NCI-H510A (cell line): ENCODE data around the gene FKBP10.
"Not testable (repeated sequence)": the region's sequence is repeated elsewhere in the genome, so short reads cannot be mapped to it uniquely, and the experiment has no call there.

Experiments
- DNase-seq: peaks from one replicate; lab custom pipeline; 2025; lab: John Stamatoyannopoulos, UW

Gene FKBP10, protein sequence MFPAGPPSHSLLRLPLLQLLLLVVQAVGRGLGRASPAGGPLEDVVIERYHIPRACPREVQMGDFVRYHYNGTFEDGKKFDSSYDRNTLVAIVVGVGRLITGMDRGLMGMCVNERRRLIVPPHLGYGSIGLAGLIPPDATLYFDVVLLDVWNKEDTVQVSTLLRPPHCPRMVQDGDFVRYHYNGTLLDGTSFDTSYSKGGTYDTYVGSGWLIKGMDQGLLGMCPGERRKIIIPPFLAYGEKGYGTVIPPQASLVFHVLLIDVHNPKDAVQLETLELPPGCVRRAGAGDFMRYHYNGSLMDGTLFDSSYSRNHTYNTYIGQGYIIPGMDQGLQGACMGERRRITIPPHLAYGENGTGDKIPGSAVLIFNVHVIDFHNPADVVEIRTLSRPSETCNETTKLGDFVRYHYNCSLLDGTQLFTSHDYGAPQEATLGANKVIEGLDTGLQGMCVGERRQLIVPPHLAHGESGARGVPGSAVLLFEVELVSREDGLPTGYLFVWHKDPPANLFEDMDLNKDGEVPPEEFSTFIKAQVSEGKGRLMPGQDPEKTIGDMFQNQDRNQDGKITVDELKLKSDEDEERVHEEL

DNA sequence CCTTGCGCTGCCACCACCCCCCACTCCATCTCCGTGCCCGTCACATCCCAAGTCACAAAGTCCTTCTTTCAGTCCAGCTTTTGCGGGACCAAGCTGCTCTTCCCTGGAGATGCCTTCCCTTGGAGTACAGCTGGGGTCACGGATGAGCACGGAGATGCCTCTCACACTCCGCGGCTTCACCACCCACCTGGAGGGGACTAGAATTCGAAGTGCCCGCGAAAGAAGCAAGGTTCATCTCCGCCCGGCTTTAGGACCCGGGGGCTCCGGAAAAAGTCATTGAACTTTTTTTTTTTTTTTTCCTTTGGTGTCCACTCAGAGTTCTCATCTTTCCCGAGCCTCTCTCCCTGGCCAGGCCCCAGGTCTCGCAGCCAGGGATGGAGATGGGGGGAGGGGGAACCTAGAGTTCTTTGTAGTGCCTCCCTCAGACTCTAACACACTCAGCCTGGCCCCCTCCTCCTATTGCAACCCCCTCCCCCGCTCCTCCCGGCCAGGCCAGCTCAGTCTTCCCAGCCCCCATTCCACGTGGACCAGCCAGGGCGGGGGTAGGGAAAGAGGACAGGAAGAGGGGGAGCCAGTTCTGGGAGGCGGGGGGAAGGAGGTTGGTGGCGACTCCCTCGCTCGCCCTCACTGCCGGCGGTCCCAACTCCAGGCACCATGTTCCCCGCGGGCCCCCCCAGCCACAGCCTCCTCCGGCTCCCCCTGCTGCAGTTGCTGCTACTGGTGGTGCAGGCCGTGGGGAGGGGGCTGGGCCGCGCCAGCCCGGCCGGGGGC lies at the start of gene FKBP10:
TSS of gene FKBP10 (plus strand) at position 624 of the 771 bp plus-strand sequence. CDS start at position 655, 31 bp downstream.
- DNase-seq, result peak; percentile 89

DNA sequence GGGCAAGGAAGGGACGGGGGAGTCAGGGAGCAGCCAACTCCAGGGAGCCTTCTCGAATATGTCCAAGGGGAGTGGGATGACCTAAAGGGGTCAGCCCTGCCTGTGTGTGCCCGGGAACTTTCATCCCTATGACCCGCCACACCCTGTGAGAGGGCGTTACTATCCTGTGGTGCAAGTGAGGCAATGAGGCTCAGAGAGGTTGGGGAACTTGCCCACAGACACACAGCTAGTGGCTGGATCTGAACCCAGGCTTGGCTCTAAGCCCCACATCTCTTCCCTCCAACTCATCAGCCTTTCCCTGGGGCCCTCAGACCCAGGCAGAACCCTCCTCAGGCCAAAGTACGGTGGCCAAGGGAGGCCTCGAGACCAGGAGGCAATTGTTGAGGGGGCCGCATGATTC lies 49.5 kb upstream of the FKBP10 start:
- no peak for DNase-seq

DNA sequence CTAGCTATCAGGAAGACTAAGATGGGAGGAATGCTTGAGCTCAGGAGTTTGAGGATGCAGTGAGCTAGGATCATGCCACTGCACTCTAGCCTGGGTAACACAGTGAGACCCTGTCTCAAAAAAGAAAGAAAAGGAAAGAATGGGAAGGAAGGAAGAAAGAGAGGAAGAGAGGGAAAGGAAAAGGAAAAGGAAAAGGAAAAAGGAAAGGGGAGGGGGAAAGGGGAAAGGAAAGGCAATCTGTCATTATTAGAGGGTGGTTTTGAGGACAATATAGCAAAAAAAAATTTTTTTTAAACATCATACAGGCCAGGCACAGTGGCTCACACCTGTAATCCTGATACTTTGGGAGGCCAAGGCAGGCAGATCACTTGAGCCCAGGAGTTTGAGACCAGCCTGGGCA lies 46.7 kb upstream of the FKBP10 start:
- DNase-seq, result no peak

DNA sequence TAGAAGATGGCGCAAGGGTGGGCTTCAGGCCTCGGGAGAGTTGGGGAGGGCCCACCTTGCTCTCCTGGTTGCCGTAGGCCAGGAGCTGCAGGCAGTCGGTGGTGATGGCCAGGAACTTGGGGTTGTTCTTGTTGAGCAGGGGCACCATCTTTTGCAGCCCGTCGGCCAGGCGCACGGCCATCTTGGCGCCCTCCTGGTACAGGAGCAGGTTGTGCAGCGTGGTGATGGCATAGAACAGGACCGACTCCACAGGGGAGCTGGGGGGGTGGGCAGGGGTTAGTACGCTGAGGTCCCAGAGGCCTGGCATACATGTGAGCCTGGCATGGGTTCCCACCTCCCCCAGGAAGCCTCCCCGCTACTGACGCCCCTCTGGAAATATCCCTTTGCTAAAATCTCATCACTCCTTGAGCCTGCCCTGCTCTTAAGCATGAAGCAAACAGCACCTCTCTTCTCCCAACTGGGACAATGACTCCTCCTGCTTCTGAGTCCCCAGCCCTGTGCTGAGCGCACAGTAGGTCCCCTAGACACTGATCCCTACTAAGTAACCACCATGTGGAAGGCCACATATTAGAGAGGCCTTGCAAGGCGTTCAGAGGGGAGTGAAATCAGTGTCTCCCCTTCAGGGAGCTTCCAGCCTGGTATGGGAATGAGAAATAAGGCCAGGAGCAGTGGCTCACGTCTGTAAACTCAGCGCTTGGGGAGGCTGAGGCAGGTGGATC lies 45.3 kb upstream of the FKBP10 start:
- no peak for DNase-seq

DNA sequence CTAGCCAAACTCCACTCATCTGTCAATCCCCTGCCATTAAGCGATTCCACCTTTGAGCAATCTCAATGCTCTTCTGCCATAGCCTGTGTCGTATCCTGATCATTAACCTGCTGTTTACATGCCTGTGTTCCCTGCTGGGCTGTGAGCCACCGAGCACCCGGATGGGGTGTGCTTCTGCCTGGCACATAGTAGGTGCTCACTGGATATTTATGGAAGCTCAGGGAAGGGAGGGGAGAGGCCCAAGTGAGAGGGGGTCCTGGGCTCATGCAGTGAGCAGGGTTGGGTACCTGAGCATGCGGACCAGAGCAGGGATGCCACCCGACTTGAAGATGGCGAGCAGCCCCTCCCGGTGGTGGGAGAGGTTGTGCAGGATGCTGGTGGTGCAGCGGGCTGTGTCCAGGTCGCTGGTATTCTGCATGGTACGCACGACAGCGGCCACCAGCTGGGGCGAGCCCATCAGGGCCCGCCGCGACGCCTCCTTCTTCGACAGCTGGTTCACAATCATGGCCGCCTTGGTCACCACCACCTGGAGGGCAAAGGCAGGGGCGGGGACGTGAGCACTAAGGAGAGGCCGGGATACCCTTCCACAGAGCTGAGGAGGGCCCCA lies 44.0 kb upstream of the FKBP10 start:
- DNase-seq, result no peak

DNA sequence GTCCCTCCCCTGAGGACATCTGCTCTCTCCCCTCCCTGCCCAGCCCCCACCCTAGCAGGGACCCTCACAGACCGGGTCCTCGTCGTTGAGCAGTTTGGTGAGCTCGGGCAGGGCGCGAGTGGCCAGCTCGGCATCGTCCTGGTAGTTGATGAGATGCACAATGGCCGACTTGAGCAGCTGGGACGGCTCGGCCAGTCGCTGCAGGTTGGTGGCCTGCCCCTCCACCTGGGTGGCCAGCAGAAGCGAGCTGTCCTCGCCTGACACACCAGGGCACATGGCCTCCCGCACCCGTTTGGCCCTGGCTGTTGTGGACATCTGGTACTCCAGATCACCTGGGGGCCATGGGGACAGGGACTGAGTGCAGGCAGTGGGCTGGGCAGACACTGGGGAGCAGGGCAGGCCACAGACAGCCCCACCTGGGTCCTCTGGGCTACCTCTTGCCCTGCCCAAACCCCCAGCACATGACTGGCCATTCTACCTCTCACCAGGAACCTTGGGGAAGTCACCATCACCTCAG lies 43.4 kb upstream of the FKBP10 start:
- no peak for DNase-seq

DNA sequence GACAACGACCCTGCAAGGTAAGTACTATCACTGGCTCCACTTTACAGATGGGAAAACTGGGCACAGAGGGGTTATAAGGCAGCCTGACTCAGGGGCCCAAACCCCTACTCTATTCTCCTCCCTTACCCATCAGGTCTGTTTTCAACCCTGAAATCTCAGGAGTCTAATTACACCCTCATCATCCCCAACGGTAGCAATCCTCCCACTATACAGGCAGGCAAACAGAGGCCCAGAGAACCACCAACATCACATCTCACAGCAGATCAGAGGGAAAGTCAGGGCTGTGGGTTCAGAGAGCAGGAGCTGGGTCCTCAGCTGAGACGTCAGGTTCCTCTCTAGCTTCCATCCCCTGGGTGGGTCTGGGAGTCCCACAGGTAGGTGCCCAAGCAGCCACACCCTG lies 42.8 kb upstream of the FKBP10 start:
- no peak for DNase-seq

DNA sequence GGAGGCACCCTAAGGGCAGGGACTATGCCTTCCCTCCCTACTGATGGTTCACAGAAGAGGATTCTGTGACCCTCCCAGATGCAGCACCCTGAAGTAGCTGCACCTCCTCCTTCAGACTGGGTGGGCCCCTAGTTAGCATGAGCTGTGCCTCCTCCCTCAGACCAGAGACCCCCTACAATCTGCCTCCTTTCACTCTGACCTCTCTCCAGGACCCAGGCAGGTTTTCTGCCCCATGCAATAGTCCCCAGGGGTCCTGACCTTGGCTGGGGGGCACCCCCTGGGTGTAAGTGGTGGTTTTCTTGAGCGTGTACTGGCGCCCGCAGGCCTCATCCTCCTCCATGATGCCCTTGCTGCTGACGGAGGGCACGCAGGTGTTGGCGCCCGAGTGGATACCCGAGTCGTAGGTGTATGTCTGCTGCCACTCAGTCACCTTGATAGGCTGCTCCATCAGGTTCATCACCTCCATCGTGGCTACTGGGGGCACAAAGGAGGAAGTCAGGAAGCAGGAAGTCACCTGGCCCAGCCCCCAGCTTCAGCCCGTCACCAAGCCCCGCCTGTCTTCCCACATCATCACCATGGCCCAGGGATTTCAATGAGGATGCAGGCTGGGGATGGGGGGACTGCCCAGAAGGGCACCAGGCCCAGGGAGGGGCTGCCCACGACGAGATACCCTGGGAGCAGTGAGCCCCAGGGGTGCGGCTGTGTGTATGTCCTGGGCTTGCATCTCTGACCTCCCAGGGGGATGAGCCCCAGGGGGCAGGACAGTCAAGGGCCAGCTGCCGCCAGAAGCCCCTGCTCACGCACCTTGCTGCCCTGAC lies 41.2 kb upstream of the FKBP10 start:
- no peak for DNase-seq

DNA sequence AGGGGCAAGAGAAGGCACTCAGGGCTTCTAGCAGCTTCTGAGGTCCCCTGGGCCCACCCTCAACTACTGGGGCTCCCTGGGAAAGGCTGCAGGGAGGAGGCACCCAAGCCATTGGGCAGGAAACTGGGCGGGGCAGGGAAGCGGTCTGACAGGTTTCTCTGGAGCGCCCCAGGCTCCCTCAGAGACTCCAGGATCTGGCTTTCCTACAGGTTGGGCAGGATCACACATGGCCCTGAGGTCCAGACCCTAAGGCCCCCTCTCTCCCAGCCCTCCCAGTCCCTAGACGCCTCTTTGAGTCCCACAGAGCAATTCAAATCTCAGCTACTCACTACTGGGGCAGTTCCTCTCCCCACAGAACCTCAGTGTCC lies 40.6 kb upstream of the FKBP10 start:
- DNase-seq, result peak; percentile 65

DNA sequence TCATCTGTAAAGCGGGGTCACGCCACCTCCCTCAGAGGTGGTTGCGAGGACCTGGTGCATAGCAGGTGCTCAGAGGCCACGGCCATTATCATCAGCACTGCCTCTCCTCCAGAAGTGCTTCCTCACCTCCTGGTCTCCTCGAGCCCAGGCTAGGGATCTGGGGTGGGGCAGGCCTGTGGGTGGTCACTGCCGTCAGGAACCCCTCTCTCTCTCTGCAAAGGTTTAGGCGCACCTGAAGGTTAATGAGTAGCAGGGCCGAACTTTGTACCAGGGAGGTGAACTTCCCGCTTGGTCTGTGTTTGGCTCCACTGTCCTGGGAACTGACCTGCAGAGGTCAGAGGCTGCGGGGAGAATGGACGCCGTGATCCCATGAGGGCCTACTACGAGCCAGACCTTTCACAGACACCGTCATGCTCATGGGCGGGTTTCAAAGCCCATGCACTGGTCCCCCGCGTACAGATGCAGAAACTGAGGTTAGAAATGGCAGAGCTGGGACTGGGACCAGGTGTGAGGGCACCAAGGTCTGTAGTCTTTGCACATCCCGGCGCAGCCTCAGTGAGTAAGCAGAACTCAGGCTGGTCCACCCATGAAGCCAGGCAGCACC lies 40.1 kb upstream of the FKBP10 start:
- no peak for DNase-seq

DNA sequence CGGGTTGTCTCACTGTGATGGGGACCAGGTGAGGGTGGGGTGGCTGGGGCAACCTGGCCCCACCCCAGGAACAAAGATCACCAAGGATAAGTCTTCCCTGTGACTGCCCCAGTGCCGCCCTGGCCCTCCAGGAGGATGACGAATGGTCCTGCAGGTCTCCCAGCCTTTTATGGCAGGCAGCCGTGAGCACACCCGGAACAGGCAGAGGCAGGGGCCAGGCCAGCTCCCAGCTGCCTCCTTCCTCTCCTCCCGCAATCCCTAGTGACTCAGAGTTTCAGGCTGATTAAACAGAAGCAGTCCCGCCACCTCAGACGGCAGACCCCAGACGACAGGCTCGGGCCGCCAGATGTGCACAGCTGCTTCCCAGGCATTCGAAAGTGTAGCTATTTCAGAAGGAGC lies 39.6 kb upstream of the FKBP10 start:
- peak; percentile 65 for DNase-seq

DNA sequence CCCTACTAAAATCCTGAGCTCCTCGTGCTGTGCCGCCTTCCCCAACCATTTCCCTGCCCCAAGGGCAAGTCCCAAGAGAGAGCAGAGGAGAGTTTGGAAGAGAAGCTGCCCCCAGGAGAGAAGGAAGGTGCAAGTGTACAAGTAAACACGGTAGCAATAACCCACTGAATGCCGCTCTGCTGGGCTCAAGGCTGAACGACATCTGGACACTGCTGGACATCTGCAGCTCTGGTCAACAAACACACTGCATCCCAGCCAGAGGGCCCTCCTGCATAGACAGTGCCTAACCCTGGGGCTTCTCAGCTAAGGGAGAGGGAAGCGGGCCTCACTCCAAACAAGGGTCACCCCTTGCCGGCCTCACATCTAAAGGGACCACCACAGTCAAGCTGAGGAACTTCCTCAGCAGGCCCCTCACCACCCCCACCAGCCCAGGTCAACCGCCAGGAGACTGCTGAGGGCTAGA lies 39.0 kb upstream of the FKBP10 start:
- DNase-seq, result no peak

DNA sequence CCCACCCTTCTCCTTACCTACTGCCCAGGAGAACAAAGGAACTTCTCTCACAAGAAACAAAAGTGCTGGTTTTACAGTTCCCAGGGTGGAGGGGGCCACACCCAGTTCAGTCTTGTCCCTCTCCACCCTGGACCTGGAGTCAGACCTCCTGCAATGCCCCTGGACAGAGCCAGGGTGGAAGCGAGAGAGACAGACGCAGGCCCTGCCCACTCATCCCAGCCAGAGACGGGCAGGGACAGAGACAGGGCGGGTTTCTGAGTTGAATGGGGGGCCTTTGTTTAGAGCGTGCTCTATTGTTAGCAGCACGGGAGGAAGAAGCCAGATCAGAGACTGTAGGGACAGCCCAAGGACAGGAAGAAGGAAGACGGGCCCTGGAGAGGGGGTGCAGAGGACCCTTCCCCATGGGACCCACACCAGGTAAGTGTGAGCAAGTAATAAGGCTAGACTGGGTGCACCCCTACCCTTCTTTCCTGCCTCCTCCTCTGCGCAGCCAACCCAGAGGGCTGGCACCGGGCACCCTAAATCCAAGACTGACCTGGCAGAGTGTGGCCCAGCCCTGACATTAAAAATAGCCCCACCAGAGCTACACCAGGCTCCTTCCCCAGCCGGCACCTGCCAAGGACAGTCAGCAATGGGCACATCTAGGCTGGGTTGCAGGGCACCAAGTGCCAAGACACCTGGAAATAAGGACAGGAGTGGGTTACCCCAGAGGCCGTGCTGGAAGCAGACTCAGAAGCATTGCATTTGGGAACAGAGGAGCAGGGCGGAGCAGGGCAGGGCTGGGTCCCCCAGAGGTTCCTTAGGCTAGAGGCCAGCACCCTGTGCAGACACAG lies 37.2 kb upstream of the FKBP10 start:
- DNase-seq, result no peak

DNA sequence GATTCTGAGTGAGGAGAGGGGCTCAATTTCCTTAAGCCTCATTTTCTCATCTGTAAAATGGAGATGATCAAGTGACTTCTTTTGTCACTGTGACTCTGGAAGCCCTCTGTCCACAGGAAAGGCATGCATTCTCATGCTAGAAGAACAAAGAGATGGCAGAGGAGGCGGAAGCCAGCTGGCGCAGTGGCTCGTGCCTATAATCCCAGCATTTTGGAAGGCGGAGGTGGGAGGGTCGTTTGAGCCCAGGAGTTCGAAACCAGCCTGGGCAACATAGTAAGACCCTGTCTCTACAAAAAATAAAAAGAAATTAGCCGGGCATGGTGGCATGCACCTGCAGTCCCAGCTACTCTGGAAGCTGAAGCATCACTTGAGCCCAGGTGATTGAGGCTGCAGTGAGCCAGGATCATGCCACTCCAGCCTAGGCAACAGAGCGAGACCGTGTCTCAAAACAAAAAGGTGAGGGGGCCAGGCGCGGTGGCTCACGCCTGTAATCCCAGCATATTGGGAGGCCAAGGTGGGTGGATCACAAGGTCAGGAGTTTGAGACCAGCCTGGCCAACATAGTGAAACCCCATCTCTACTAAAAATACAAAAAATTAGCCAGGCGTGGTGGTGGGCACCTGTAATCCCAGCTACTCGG lies 36.4 kb upstream of the FKBP10 start:
- DNase-seq, result not testable (repeated sequence)

DNA sequence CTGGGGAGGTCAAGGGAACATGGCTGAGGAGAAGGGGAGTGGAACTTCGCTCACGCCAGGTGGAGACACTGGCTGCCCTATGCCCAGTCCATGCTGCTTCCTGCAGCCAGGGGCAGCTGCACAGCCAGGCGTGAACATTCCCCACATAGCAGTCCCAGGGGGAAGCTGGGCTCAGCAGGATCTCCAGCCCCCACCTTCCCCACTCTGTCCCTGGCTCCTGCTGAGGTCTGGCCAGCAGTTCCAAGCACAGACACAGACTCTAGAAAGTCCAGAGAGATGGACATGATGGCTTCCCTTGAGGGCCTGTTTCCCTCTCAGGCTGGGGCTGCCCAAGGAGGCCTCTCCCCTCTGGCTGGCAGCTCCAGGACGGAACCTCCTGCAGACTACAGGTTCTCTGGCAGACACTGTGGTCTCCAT lies 35.6 kb upstream of the FKBP10 start:
- no peak for DNase-seq

DNA sequence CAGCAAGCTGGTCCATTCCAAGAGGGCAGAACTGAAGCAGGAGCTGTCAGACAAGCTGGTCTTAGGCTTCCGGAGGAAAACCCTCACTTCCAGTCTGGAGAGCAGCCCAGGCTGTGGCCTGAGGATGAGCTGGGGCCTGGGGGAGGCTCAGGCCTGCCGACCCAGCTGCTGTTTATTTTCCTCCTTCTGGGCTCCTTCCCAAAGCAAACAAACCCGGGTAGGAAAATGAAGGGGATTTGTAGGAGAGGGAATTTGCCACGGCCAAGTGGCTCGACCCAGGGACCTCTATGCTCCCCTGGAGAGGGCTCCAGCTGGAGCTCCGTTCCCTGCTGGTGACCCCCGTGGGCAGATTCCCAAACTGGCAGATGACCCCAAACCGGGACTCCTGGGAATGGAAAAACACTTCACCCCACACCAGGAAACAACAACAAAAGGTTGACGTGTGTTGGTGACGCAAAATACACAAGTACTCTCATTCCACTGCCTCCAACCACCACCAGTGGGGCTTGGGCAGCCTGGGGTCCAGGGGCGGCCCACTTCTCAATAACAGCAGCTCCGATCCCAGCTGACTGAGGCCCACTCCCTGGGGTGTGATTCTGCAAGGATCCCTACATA lies 35.1 kb upstream of the FKBP10 start:
- peak; percentile 87 for DNase-seq

DNA sequence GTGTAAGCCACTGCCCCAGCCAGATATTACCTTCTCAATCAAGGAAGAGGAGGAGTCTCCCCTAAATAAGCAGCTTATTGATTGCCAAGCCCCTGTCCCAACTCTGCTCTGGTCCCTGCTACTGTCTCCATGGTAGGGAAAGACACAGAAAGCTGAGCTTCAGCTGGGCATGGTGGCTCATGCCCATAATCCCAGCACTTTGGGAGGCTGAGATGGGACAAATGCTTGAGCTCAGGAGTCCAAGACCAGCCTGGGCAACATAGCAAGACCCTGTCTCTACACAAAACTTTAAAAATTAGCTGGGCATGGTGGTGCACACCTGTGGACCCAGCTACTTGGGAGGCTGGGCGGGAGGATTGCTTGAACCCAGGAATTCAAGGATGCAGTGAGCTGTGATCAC lies 32.9 kb upstream of the FKBP10 start:
- DNase-seq, result no peak

DNA sequence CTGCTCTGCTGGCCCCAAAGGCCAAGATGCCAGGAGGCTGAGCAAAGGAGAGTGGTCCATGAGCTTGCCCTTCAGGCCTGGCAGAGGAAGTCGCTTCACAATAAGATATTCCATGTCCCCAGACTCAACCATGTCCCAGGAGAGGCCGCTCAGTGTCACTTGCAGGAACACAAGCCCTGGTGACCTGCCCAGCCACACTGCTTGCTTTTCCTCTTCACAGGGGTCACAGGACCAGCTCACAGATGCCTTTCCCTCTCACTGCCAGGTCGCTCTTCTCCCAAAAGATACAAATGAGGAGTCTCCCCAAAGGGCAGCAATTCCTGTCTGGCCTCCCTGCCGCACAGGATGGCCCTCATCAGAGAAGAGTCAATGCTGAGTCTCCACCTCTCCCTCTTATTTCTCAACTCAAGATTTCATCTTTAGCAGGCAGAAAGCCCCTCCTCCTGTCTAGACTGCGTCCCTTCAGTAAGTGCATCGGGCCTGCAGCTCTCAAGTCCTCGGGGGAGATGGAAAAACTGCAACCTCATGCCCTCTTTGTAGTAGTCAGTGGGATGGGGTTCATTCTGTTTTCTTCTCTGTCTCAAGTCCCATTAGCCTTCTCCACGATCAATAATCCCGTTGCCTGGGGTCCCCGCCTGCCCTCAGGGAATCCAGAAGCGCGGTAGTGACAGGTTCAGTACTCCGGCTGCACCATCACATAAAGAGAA lies 31.2 kb upstream of the FKBP10 start:
- no peak for DNase-seq
